WI38 (cell line): ENCODE results near the gene CYP24A1.

Experiments used
- H3K4me3 ChIP-seq: 2 replicates; pipeline ENCODE4 v1.5.1; 2011; ENCODE audit warnings: low read depth, mild to moderate bottlenecking, control low read depth, low read length
- CTCF ChIP-seq: IDR thresholded peaks from 2 replicates; pipeline ENCODE4 v1.5.1; 2012; ENCODE audit warnings: low read depth, mild to moderate bottlenecking, control low read depth, low read length

CYP24A1 gene

GRCh38 chr20:54184904-54185626, 11.3 kb upstream of the CYP24A1 start:
- TF ChIP-seq CTCF: no peak

GRCh38 chr20:54184071-54184470, 10.3 kb upstream of the CYP24A1 start:
- H3K4me3 ChIP-seq: no peak overlapping the region
- TF ChIP-seq CTCF: no peak

More at GRCh38 chr20:54184904-54185626, 11.3 kb upstream of the CYP24A1 start:
- no peak overlapping the region for H3K4me3 ChIP-seq

GRCh38 chr20:54180931-54181330, 7.1 kb upstream of the CYP24A1 start:
- no peak for TF ChIP-seq CTCF

GRCh38 chr20:54179946-54180345, 6.2 kb upstream of the CYP24A1 start:
- H3K4me3 ChIP-seq: no peak overlapping the region
- TF ChIP-seq CTCF: no peak

More at GRCh38 chr20:54180931-54181330, 7.1 kb upstream of the CYP24A1 start:
- no peak overlapping the region for H3K4me3 ChIP-seq

GRCh38 chr20:54178256-54178655, 4.5 kb upstream of the CYP24A1 start:
- TF ChIP-seq CTCF: no peak
- H3K4me3 ChIP-seq: no peak overlapping the region

- no peak overlapping the region for H3K4me3 ChIP-seq
- TF ChIP-seq CTCF: no peak
These were observed 3.6 kb upstream of the CYP24A1 start for GRCh38 chr20:54177378-54177777.

- TF ChIP-seq CTCF: no peak
- no peak overlapping the region for H3K4me3 ChIP-seq
These were observed 2.8 kb upstream of the CYP24A1 start for GRCh38 chr20:54176610-54177009.
